ENCODE measurements around the gene CISD1.

- TF ChIP-seq EZH2 (IDR thresholded peaks at IDR 0.05; ENCODE audit: insufficient read depth, poor library complexity, severe bottlenecking) (no peak), EZH2phosphoT487 (IDR thresholded peaks at IDR 0.05; ENCODE audit: insufficient read depth, low read depth) (no peak)
Measured at GRCh38 chr10:58265249-58265648, 3.7 kb upstream of the CISD1 start.
